Liver (tissue), 3 donors: Measurements from ENCODE around the gene GABPB1.

ENCODE experiments used
- FOXA1 ChIP-seq: IDR thresholded peaks from 2 replicates; pipeline ENCODE4 v1.6.1; 2016; ENCODE audit warnings: antibody characterized with exemption
- GABPA ChIP-seq, 2 donors: IDR thresholded peaks in 1 of 2; conservative IDR thresholded peaks in 1 of 2; 2 replicates each; pipeline ENCODE4 v1.6.1; 2016; ENCODE audit warnings: antibody characterized with exemption in 2 of 2, mild to moderate bottlenecking in 1 of 2, moderate library complexity in 1 of 2
- JUND ChIP-seq, 2 donors: IDR thresholded peaks; 2 replicates each; pipeline ENCODE4 v1.6.1; 2016; ENCODE audit warnings: antibody characterized with exemption in 2 of 2
- RAD21 ChIP-seq, 2 donors: IDR thresholded peaks; 2 replicates each; pipeline ENCODE4 v1.6.1; 2016; ENCODE audit warnings: antibody characterized with exemption in 2 of 2, mild to moderate bottlenecking in 2 of 2
- TAF1 ChIP-seq: conservative IDR thresholded peaks from 2 replicates; pipeline ENCODE4 v1.6.1; 2016; ENCODE audit warnings: antibody characterized with exemption, mild to moderate bottlenecking
- YY1 ChIP-seq: IDR thresholded peaks from 2 replicates; pipeline ENCODE4 v1.6.1; 2016; ENCODE audit warnings: antibody characterized with exemption, mild to moderate bottlenecking
- TF ChIP-seq, protein P1 (sequence below): IDR thresholded peaks from 2 replicates; pipeline ENCODE4 v1.6.1; 2016; ENCODE audit warnings: antibody characterized with exemption, mild to moderate bottlenecking
- TF ChIP-seq, protein P2 (sequence below): fragments of 150-350 bp; IDR thresholded peaks from 2 replicates; pipeline ENCODE4 v1.5.1; 2017; ENCODE audit warnings: improper control_type of control experiment, low read depth, low read length; ENCODE audit not compliant: missing input control
- TF ChIP-seq, protein P3 (sequence below): IDR thresholded peaks from 2 replicates; pipeline ENCODE4 v1.6.1; 2016; ENCODE audit warnings: antibody characterized with exemption
- TF ChIP-seq, protein P4 (sequence below): IDR thresholded peaks from 2 replicates; pipeline ENCODE4 v1.6.1; 2016; ENCODE audit warnings: antibody characterized with exemption
- TF ChIP-seq, protein P5 (sequence below): IDR thresholded peaks from 2 replicates; pipeline ENCODE4 v1.6.1; 2016; ENCODE audit warnings: antibody characterized with exemption
- donor health status: healthy.
- donor health status: healthy.

DNA sequence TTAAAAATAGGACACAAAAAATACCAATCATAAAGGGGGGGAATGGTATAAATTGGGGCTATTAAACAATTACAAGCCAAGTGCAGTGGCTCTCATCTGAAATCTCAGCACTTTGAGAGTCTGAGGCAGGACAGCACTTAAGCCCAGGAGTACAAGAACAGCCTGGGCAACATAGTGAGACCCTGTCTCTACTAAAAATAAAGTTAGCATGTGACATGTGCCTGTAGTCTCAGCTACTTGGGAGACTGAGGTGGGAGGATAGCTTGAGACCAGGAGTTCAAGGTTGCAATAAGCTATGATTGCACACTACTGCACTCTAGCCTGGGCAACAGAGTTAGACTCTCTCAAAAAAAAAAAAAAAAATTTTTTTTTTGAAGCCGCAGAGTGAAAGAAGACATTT lies 23.8 kb upstream of the GABPB1 start:
- TF ChIP-seq RAD21 (IDR thresholded peaks at IDR 0.05) (no peak), YY1 (no peak), TAF1 (no peak), FOXA1 (no peak), GABPA (IDR thresholded peaks at IDR 0.05 in 1 of 2, conservative IDR thresholded peaks at IDR 0.05 in 1 of 2) (no peak), JUND (IDR thresholded peaks at IDR 0.05) (no peak)
- TF ChIP-seq, protein P1, sequence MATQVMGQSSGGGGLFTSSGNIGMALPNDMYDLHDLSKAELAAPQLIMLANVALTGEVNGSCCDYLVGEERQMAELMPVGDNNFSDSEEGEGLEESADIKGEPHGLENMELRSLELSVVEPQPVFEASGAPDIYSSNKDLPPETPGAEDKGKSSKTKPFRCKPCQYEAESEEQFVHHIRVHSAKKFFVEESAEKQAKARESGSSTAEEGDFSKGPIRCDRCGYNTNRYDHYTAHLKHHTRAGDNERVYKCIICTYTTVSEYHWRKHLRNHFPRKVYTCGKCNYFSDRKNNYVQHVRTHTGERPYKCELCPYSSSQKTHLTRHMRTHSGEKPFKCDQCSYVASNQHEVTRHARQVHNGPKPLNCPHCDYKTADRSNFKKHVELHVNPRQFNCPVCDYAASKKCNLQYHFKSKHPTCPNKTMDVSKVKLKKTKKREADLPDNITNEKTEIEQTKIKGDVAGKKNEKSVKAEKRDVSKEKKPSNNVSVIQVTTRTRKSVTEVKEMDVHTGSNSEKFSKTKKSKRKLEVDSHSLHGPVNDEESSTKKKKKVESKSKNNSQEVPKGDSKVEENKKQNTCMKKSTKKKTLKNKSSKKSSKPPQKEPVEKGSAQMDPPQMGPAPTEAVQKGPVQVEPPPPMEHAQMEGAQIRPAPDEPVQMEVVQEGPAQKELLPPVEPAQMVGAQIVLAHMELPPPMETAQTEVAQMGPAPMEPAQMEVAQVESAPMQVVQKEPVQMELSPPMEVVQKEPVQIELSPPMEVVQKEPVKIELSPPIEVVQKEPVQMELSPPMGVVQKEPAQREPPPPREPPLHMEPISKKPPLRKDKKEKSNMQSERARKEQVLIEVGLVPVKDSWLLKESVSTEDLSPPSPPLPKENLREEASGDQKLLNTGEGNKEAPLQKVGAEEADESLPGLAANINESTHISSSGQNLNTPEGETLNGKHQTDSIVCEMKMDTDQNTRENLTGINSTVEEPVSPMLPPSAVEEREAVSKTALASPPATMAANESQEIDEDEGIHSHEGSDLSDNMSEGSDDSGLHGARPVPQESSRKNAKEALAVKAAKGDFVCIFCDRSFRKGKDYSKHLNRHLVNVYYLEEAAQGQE, result no peak
- TF ChIP-seq, protein P2, sequence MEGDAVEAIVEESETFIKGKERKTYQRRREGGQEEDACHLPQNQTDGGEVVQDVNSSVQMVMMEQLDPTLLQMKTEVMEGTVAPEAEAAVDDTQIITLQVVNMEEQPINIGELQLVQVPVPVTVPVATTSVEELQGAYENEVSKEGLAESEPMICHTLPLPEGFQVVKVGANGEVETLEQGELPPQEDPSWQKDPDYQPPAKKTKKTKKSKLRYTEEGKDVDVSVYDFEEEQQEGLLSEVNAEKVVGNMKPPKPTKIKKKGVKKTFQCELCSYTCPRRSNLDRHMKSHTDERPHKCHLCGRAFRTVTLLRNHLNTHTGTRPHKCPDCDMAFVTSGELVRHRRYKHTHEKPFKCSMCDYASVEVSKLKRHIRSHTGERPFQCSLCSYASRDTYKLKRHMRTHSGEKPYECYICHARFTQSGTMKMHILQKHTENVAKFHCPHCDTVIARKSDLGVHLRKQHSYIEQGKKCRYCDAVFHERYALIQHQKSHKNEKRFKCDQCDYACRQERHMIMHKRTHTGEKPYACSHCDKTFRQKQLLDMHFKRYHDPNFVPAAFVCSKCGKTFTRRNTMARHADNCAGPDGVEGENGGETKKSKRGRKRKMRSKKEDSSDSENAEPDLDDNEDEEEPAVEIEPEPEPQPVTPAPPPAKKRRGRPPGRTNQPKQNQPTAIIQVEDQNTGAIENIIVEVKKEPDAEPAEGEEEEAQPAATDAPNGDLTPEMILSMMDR, result no peak
- TF ChIP-seq, protein P3, sequence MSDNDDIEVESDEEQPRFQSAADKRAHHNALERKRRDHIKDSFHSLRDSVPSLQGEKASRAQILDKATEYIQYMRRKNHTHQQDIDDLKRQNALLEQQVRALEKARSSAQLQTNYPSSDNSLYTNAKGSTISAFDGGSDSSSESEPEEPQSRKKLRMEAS, result no peak
- TF ChIP-seq, protein P4, sequence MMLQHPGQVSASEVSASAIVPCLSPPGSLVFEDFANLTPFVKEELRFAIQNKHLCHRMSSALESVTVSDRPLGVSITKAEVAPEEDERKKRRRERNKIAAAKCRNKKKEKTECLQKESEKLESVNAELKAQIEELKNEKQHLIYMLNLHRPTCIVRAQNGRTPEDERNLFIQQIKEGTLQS, result no peak
- TF ChIP-seq, protein P5, sequence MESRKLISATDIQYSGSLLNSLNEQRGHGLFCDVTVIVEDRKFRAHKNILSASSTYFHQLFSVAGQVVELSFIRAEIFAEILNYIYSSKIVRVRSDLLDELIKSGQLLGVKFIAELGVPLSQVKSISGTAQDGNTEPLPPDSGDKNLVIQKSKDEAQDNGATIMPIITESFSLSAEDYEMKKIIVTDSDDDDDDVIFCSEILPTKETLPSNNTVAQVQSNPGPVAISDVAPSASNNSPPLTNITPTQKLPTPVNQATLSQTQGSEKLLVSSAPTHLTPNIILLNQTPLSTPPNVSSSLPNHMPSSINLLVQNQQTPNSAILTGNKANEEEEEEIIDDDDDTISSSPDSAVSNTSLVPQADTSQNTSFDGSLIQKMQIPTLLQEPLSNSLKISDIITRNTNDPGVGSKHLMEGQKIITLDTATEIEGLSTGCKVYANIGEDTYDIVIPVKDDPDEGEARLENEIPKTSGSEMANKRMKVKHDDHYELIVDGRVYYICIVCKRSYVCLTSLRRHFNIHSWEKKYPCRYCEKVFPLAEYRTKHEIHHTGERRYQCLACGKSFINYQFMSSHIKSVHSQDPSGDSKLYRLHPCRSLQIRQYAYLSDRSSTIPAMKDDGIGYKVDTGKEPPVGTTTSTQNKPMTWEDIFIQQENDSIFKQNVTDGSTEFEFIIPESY, result no peak
